HFFc6 (cell line): ENCODE data around the gene MEI1. TPM values are rescaled to one million over a fixed set of nuclear protein-coding genes. Genes with fewer than 3 reads are reported as not detected.

Experiments
- DNase-seq: peaks from one replicate; pipeline ENCODE4 v3.0.0-alpha.2; 2018
- H3K27ac Mint-ChIP-seq: 2 replicates; pipeline ENCODE4 v1.8.0; 2020; ENCODE audit warnings: mild to moderate bottlenecking, mixed read lengths
- H3K27me3 Mint-ChIP-seq: 2 replicates; pipeline ENCODE4 v1.8.0; 2021; ENCODE audit warnings: mild to moderate bottlenecking, moderate library complexity, mixed read lengths; ENCODE audit not compliant: insufficient read depth
- H3K36me3 Mint-ChIP-seq: 2 replicates; pipeline ENCODE4 v1.8.0; 2021; ENCODE audit warnings: low read depth, mixed read lengths
- H3K4me1 Mint-ChIP-seq: 2 replicates; pipeline ENCODE4 v1.8.0; 2020; ENCODE audit warnings: low read depth, mixed read lengths
- H3K4me3 Mint-ChIP-seq: 2 replicates; pipeline ENCODE4 v1.8.0; 2020; ENCODE audit warnings: mild to moderate bottlenecking, moderate library complexity, mixed read lengths
- H3K9me3 Mint-ChIP-seq: 2 replicates; pipeline ENCODE4 v1.8.0; 2020; ENCODE audit warnings: mild to moderate bottlenecking, mixed read lengths
- total RNA-seq, 6 experiments: library from RNA; stranded (reverse); fragmentation: NEBNext Ultra II Directional; extraction: Animal tissue kit (Norgen Biotek cat#: 25700); gene quantifications; 2 replicates in 1 of 6; 3 replicates in 5 of 6; pipeline ENCODE4 v1.2.3, GENCODE V29; 2021
- TF ChIP-seq, protein P1 (sequence below): fragments of 200-600 bp; sonication (generic); IDR thresholded peaks from 2 replicates; pipeline ENCODE4 v1.5.0; 2021; ENCODE audit warnings: antibody characterized with exemption, mild to moderate bottlenecking

Gene MEI1
- total RNA-seq, 6 experiments from 2014 or later: 0.24 to 0.53 (median 0.34) TPM; not detected in 2

DNA sequence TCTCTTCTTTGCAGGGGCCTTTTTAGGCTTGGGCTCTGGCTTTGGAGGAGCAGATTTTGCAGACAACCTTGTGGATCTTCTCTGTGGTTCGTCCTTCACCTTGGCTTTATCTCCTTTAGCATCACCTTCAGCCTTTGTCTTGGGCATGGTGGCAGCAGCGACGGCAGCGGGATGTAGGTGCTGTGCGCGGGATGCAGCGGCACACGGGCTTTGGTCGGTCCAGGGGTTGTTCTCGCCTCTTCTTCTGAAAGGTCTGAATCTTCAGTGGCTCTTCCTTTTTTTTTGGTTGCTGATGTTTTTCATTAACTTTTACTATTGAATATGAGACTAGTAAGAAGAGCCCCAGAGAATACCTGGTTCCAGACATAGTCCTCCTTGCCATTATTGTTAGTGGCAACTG is 10.0 kb downstream of the MEI1 start:
- H3K4me3 Mint-ChIP-seq: no peak overlapping the region
- TF ChIP-seq, protein P1, sequence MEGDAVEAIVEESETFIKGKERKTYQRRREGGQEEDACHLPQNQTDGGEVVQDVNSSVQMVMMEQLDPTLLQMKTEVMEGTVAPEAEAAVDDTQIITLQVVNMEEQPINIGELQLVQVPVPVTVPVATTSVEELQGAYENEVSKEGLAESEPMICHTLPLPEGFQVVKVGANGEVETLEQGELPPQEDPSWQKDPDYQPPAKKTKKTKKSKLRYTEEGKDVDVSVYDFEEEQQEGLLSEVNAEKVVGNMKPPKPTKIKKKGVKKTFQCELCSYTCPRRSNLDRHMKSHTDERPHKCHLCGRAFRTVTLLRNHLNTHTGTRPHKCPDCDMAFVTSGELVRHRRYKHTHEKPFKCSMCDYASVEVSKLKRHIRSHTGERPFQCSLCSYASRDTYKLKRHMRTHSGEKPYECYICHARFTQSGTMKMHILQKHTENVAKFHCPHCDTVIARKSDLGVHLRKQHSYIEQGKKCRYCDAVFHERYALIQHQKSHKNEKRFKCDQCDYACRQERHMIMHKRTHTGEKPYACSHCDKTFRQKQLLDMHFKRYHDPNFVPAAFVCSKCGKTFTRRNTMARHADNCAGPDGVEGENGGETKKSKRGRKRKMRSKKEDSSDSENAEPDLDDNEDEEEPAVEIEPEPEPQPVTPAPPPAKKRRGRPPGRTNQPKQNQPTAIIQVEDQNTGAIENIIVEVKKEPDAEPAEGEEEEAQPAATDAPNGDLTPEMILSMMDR: no peak

DNA sequence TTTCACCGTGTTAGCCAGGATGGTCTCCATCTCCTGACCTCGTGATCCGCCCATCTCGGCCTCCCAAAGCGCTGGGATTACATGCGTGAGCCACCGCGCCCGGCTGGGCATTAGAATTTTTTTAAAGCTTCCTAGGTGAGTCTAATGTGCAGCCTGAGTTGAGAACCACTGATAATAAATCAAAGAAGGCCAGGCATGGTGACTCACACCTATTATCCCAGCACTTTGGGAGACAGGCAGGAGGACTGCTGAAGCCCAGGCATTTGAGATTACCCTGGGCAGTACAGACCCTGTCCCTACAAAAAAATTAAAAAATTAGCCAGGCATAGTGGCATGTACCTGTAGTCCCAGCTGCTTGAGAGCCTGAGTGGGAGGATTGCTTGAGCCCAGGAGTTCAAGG is 13.7 kb downstream of the MEI1 start:
- Mint-ChIP-seq H3K36me3 (no peaks in the 10 kb centered on the region), H3K4me1 (no peaks in the 10 kb centered on the region), H3K4me3 (no peak overlapping the region), H3K27ac (no peak overlapping the region), H3K27me3 (peaks cover 18% of the 10 kb centered on the region), H3K9me3 (no peaks in the 10 kb centered on the region)
- TF ChIP-seq, protein P1: no peak
- DNase-seq: no peak

More for the DNA sequence above, 10.0 kb downstream of the MEI1 start:
- no peaks in the 10 kb centered on the region for H3K36me3 Mint-ChIP-seq
- no peak overlapping the region for H3K27ac Mint-ChIP-seq
- no peaks in the 10 kb centered on the region for H3K4me1 Mint-ChIP-seq
- no peak for DNase-seq
- peaks cover 26% of the 10 kb centered on the region for H3K27me3 Mint-ChIP-seq
- no peaks in the 10 kb centered on the region for H3K9me3 Mint-ChIP-seq

DNA sequence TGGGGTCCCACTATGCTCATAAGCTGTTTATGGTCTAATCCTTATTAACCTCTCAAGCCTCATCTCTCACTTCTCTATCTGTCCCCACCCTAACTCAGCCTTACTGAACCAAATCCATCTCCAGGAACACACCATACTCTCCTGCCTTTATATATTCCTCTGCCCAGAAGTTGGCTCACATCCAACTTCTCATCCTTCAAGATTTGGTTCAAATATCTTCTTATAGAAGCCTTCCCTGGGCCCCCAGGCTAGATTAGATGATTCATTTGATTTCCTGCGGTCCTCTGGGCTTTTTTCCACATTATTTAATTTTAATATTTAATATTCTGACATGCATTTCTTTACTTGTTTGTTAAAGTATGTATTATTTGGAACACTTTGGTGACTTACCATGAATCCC is 23.2 kb downstream of the MEI1 start:
- Mint-ChIP-seq H3K36me3 (no peaks in the 10 kb centered on the region), H3K27ac (no peak overlapping the region), H3K4me1 (peaks cover 9% of the 10 kb centered on the region), H3K9me3 (no peaks in the 10 kb centered on the region), H3K27me3 (peaks cover 11% of the 10 kb centered on the region), H3K4me3 (no peak overlapping the region)
- TF ChIP-seq, protein P1: no peak
- no peak for DNase-seq

DNA sequence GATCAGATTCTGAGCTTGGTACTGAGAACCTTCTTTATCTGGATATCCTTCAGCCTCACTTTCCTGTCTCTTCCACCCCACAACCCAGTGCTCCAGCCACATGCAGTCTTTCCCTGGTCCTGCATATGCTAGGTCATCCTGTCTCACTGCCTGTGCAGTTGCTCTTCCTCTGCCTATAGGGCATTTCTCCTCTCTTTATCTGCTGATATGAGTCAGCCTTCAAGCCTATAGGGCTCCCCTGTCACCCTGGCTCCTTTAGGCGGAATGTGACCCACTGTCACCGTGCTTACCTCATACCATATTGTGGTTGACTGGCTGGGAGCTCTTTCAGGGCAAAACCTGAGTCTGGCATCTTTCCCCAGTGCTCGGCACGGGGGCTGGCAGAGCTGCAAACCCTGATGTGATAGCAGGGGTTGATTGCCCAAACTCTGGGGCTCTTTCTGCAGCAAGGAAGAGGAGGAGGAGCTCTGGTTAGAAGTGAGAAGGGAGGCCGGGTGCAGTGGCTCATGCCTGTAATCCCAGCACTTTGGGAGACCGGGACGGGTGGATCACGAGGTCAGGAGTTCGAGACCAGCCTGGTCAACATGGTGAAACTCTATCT is 26.3 kb downstream of the MEI1 start:
- Mint-ChIP-seq H3K9me3 (no peaks in the 10 kb centered on the region), H3K4me3 (no peak overlapping the region), H3K4me1 (peaks cover 9% of the 10 kb centered on the region), H3K36me3 (no peaks in the 10 kb centered on the region), H3K27ac (no peak overlapping the region), H3K27me3 (peaks cover 6% of the 10 kb centered on the region)
- DNase-seq: peak; percentile 28
- TF ChIP-seq, protein P1: no peak

DNA sequence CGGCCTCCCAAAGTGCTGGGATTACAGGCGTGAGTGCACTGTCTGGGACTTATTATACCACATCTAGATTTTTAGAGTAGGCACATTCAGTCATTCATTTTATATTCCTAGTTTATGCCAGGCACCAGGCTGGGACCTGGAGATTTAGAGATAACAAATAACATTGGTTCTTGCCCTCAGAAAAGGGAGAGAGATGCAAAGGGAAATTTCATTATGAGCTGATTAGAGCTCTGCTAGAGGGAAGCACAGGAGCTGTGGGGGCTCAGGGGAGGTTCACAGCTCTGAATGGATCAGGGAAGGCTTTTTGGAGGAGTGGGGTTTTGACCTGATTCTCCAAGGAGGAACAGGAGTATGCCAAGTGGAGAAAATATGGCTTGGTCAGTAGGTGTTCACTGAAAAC is 32.3 kb downstream of the MEI1 start:
- H3K9me3 Mint-ChIP-seq: no peaks in the 10 kb centered on the region
- H3K4me3 Mint-ChIP-seq: no peak overlapping the region
- H3K36me3 Mint-ChIP-seq: no peaks in the 10 kb centered on the region
- H3K4me1 Mint-ChIP-seq: no peaks in the 10 kb centered on the region
- no peak for DNase-seq
- TF ChIP-seq, protein P1: no peak
- no peak overlapping the region for H3K27ac Mint-ChIP-seq
- H3K27me3 Mint-ChIP-seq: peaks cover 11% of the 10 kb centered on the region
